BJ (cell line): ENCODE measurements around the gene HCRTR1. TPM values are rescaled to one million over a fixed set of nuclear protein-coding genes. Genes with fewer than 3 reads are reported as not detected.
"Not testable (repeated sequence)": the region's sequence is repeated elsewhere in the genome, so short reads cannot be mapped to it uniquely, and the experiment has no call there.

Experiments
- CTCF ChIA-PET: fragments of 350-600 bp; formaldehyde crosslinking; extraction: SDS; loops from one replicate; lab custom pipeline; 2021; ENCODE audit warnings: antibody characterized with exemption, inconsistent platforms; lab: Yijun Ruan, JAX
- POLR2A ChIA-PET: fragments of 300-600 bp; sonication (Branson Sonifier 250); formaldehyde crosslinking; extraction: SDS; loops from one replicate; lab custom pipeline; 2021; ENCODE audit warnings: antibody characterized with exemption; lab: Charles Lee
- DNase-seq: peaks from one replicate; pipeline ENCODE4 v3.0.0-alpha.2; 2011; ENCODE audit warnings: low read depth
- H3K27me3 ChIP-seq: 2 replicates; pipeline ENCODE4 v1.6.0; 2011; ENCODE audit warnings: low read length; ENCODE audit not compliant: control insufficient read depth, insufficient read depth
- H3K36me3 ChIP-seq: 2 replicates; pipeline ENCODE4 v1.5.1; 2011; ENCODE audit warnings: low read length; ENCODE audit not compliant: control insufficient read depth, insufficient read depth
- H3K4me3 ChIP-seq: 2 replicates; pipeline ENCODE4 v1.5.1; 2011; ENCODE audit warnings: low read depth, mild to moderate bottlenecking, control low read depth, low read length
- polyA plus RNA-seq: library from polyadenylated mRNA; depleted of rRNA; stranded (reverse); fragments of >200 nt; gene quantifications from 2 replicates; pipeline ENCODE4 v1.2.3, GENCODE V29; 2011
- TF ChIP-seq, protein P1 (sequence below): IDR thresholded peaks from 2 replicates; pipeline ENCODE4 v1.5.1; 2011; ENCODE audit warnings: low read depth, mild to moderate bottlenecking, control low read depth, inconsistent platforms, low read length, moderate library complexity; ENCODE audit not compliant: insufficient read depth

Gene HCRTR1
- polyA plus RNA-seq, 1 experiment: not detected

DNA sequence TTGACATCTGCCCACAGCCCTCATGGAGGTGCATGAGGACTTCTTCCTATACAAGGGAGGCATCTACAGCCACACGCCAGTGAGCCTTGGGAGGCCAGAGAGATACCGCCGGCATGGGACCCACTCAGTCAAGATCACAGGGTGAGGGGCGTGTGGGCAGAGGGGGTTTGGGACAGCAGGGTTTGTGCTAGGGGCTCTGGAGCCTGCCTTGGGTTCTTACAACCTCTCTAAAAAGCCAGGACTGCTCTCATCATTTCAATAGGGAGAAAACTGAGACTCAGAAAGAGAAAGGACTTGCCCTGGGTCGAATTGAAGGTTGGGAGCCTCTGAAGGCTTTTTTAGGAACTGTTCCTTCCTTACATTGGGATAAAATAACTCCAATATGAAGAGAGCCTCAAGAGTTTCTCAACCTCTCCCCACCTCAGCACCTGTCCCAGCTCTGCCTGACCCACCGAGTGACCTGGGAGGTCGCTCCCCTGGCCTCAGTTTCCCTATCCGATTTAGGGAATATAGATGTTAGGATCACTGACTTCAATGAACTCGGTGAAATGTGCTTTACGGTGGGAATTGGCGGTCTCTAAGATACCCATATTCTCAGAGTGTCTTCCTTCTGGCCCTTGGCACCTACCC is 31.6 kb upstream of the HCRTR1 start:
- no peak for DNase-seq
- no peaks in the 10 kb centered on the region for H3K27me3 ChIP-seq
- no peak overlapping the region for H3K4me3 ChIP-seq
- H3K36me3 ChIP-seq: peaks cover 12% of the 10 kb centered on the region
- TF ChIP-seq, protein P1, sequence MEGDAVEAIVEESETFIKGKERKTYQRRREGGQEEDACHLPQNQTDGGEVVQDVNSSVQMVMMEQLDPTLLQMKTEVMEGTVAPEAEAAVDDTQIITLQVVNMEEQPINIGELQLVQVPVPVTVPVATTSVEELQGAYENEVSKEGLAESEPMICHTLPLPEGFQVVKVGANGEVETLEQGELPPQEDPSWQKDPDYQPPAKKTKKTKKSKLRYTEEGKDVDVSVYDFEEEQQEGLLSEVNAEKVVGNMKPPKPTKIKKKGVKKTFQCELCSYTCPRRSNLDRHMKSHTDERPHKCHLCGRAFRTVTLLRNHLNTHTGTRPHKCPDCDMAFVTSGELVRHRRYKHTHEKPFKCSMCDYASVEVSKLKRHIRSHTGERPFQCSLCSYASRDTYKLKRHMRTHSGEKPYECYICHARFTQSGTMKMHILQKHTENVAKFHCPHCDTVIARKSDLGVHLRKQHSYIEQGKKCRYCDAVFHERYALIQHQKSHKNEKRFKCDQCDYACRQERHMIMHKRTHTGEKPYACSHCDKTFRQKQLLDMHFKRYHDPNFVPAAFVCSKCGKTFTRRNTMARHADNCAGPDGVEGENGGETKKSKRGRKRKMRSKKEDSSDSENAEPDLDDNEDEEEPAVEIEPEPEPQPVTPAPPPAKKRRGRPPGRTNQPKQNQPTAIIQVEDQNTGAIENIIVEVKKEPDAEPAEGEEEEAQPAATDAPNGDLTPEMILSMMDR: no peak
- POLR2A ChIA-PET: no interaction called here
- CTCF ChIA-PET: interaction anchor here (1.1 to 19.4 kb wide), 3 partner anchors 8 to 191 kb away, joined by 3 to 366 read pairs (median 3); partner anchors contain the start of gene TINAGL1

DNA sequence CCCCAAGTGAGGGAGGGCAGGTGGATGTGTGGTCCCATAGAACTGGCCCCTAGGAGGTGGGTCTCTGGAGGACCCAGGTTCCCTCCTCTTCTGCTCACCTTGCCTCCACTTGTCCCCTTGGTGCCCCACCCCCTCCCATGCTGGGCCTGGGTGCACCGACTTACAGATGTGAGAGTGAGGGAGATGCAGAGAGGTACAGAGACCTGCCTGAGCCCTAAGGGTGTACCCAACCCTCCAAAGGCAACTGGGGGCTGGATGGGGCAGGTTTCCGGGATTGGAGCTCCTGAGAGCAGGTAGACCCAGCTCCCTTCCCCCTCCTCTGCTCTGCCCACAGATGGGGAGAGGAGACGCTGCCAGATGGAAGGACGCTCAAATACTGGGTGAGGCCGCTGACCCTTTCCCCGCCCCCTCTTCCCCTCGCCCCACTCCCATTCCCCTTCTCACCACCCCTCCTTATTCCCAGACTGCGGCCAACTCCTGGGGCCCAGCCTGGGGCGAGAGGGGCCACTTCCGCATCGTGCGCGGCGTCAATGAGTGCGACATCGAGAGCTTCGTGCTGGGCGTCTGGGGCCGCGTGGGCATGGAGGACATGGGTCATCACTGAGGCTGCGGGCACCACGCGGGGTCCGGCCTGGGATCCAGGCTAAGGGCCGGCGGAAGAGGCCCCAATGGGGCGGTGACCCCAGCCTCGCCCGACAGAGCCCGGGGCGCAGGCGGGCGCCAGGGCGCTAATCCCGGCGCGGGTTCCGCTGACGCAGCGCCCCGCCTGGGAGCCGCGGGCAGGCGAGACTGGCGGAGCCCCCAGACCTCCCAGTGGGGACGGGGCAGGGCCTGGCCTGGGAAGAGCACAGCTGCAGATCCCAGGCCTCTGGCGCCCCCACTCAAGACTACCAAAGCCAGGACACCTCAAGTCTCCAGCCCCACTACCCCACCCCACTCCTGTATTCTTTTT is 30.8 kb upstream of the HCRTR1 start:
- H3K4me3 ChIP-seq: no peak overlapping the region
- peaks cover 11% of the 10 kb centered on the region for H3K36me3 ChIP-seq
- CTCF ChIA-PET: interaction anchor here (19.4 kb wide), 1 partner anchor 16 kb away, joined by 366 read pairs; the partner anchor contains the start of gene TINAGL1
- POLR2A ChIA-PET: no interaction called here
- H3K27me3 ChIP-seq: no peaks in the 10 kb centered on the region
- TF ChIP-seq, protein P1: no peak
- DNase-seq: no peak

DNA sequence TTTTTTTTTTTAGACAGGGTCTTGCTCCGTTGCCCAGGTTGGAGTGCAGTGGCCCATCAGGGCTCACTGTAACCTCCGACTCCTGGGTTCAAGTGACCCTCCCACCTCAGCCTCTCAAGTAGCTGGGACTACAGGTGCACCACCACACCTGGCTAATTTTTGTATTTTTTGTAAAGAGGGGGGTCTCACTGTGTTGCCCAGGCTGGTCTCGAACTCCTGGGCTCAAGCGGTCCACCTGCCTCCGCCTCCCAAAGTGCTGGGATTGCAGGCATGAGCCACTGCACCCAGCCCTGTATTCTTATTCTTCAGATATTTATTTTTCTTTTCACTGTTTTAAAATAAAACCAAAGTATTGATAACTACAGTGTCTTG is 30.2 kb upstream of the HCRTR1 start:
- CTCF ChIA-PET: interaction anchor here (0.6 to 19.4 kb wide), 3 partner anchors 17 to 275 kb away, joined by 3 to 366 read pairs (median 5); partner anchors contain the start of gene TINAGL1
- peaks cover 11% of the 10 kb centered on the region for H3K36me3 ChIP-seq
- H3K4me3 ChIP-seq, DNase-seq, POLR2A ChIA-PET, H3K27me3 ChIP-seq: not testable (repeated sequence)

DNA sequence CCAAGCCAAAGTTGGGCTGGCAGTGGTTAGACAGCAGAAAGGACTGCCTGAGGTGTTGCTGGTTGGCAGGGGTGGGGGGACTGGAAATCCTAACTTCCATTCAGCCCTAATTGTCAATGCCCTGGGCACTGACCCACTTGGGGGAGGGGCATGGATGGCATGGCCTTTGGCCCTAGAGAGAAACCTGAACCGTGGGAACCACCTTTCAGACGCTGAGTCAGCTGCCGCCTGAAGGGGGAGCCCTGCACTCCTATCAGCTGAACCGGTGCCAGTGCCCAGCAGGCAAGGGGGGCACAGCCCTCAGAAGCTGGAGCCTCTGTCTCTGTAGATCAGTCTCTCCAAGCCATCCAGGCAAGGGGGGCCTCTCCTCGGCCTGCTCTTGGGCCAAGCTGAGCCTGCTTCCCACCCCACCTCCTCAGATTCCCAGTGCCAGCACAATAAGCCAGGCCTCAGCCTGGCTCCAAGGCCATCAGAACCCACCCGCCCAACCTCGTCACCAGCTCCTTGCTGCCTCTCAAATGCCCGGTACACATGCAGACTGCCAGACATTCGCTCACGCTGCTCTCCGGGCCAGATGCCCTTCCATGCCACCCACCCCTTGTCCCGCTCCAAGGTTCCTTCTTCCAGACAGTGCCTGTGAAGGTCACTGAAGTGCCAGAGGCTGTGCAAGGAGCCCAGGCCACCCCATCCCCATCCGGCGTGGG is 29.6 kb upstream of the HCRTR1 start:
- no peak overlapping the region for H3K4me3 ChIP-seq
- CTCF ChIA-PET: interaction anchor here (0.6 to 19.4 kb wide), 5 partner anchors 15 to 275 kb away, joined by 3 to 366 read pairs (median 3); partner anchors contain the start of gene TINAGL1

More for the DNA sequence above, 29.6 kb upstream of the HCRTR1 start:
- DNase-seq: no peak
- TF ChIP-seq, protein P1: peak; percentile 73
- Histone ChIP-seq H3K36me3 (peaks cover 11% of the 10 kb centered on the region), H3K27me3 (no peaks in the 10 kb centered on the region)
- POLR2A ChIA-PET: no interaction called here
